Mammary epithelial cell (primary cell): ENCODE data around the gene JUNB.

ENCODE experiments used
- CTCF ChIP-seq, 2 donors: IDR thresholded peaks in 1 of 2; conservative IDR thresholded peaks in 1 of 2; 2 replicates each; pipeline ENCODE4 v1.5.1; 2011 to 2012; ENCODE audit warnings: inconsistent platforms in 2 of 2, low read length in 2 of 2, mild to moderate bottlenecking in 2 of 2, control low read depth in 1 of 2, low read depth in 1 of 2; ENCODE audit not compliant: insufficient read depth in 1 of 2; ENCODE audit errors: extremely low read depth in 1 of 2
- EZH2 ChIP-seq: IDR thresholded peaks from 2 replicates; pipeline ENCODE4 v1.6.1; 2012; ENCODE audit warnings: low read length, inconsistent platforms, borderline replicate concordance

GRCh38 chr19:12794196-12794941, 3.1 kb downstream of the JUNB start:
- TF ChIP-seq CTCF (conservative IDR thresholded peaks at IDR 0.05 in 1 of 2, IDR thresholded peaks at IDR 0.05 in 1 of 2; ENCODE audit: extremely low read depth in 1 of 2, insufficient read depth in 1 of 2, low read depth in 1 of 2, low read length in 2 of 2) (no peak), EZH2 (no peak)
